NCI-H128 (cell line): ENCODE data around the gene FAM217A.

Source experiments
- DNase-seq: peaks from one replicate; lab custom pipeline; 2025; ENCODE audit not compliant: unreplicated experiment; lab: John Stamatoyannopoulos, UW

Gene FAM217A

GRCh38 chr6:4023240-4023639 lies 55.7 kb downstream of the FAM217A start:
- DNase-seq, result no peak

GRCh38 chr6:4021854-4022695 lies 56.9 kb downstream of the FAM217A start:
- no peak for DNase-seq

- DNase-seq, result peak; percentile 87
Observed at GRCh38 chr6:4021133-4021853, 57.6 kb downstream of the FAM217A start.

- DNase-seq, result no peak
Observed at GRCh38 chr6:4020822-4021132, 58.2 kb downstream of the FAM217A start.

GRCh38 chr6:4018924-4019236 lies 60.1 kb downstream of the FAM217A start:
- DNase-seq, result no peak
